HG02981 (cell line): ENCODE data around the gene ROPN1B.
"Not testable (repeated sequence)": the region's sequence is repeated elsewhere in the genome, so short reads cannot be mapped to it uniquely, and the experiment has no call there.

Source experiments
- ATAC-seq: cut with Tn5 transposase; IDR thresholded peaks from one replicate; pipeline ENCODE4 v1.9.1; 2021; ENCODE audit warnings: mild to moderate bottlenecking, moderate library complexity; ENCODE audit not compliant: unreplicated experiment

Gene ROPN1B

GRCh38 chr3:125968701-125969592 lies at the start of gene ROPN1B:
ROPN1B (plus strand) TSS chr3:125969178; CDS start chr3:125972055, 2,877 bp downstream.
- not testable (repeated sequence) for ATAC-seq

- ATAC-seq = not testable (repeated sequence)
These were observed 48.8 kb upstream of the ROPN1B start for GRCh38 chr3:125920191-125920590.

GRCh38 chr3:125920751-125921279 lies 48.2 kb upstream of the ROPN1B start:
- not testable (repeated sequence) for ATAC-seq

- not testable (repeated sequence) for ATAC-seq
These were observed 47.3 kb upstream of the ROPN1B start for GRCh38 chr3:125921712-125922111.

GRCh38 chr3:125923324-125924115 lies 45.5 kb upstream of the ROPN1B start:
- ATAC-seq = not testable (repeated sequence)

- ATAC-seq = not testable (repeated sequence)
These were observed 44.7 kb upstream of the ROPN1B start for GRCh38 chr3:125924276-125924675.

- ATAC-seq = not testable (repeated sequence)
These were observed 43.3 kb upstream of the ROPN1B start for GRCh38 chr3:125925727-125926126.

- ATAC-seq = not testable (repeated sequence)
These were observed 40.0 kb upstream of the ROPN1B start for GRCh38 chr3:125928771-125929545.

- not testable (repeated sequence) for ATAC-seq
These were observed 39.2 kb upstream of the ROPN1B start for GRCh38 chr3:125929765-125930164.

- not testable (repeated sequence) for ATAC-seq
These were observed 37.6 kb upstream of the ROPN1B start for GRCh38 chr3:125931355-125931880.

- not testable (repeated sequence) for ATAC-seq
These were observed 35.4 kb upstream of the ROPN1B start for GRCh38 chr3:125933397-125934173.

- not testable (repeated sequence) for ATAC-seq
These were observed 33.6 kb upstream of the ROPN1B start for GRCh38 chr3:125935252-125935874.

- not testable (repeated sequence) for ATAC-seq
These were observed 32.7 kb upstream of the ROPN1B start for GRCh38 chr3:125936210-125936815.

GRCh38 chr3:125936891-125937290 lies 32.1 kb upstream of the ROPN1B start:
- ATAC-seq = not testable (repeated sequence)

- ATAC-seq = not testable (repeated sequence)
These were observed 21.2 kb upstream of the ROPN1B start for GRCh38 chr3:125947806-125948205.

- ATAC-seq = not testable (repeated sequence)
These were observed 20.1 kb upstream of the ROPN1B start for GRCh38 chr3:125948901-125949300.

GRCh38 chr3:125951176-125951575 lies 17.8 kb upstream of the ROPN1B start:
- ATAC-seq = not testable (repeated sequence)

GRCh38 chr3:125957020-125957419 lies 12.0 kb upstream of the ROPN1B start:
- ATAC-seq = not testable (repeated sequence)
